ENCODE data around the gene MCF2L2.

DNA sequence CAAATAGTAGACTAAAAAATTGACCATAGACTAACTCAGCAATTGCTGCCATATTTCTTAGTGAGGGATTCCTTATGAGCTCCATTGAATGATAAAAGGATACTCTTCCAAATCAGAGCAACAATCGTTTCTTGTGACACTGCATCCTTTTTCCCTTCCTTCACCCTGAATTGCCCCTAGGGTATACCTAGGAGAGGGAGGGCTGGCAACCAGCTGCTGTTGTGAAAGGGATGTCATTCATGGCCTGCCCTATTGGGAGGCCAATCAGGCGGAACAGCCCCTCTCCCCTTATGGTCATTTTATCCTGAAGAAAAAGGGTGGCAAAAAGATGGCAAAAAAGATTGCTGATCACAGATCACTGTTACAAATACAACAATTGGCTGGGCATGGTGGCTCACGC is 149.0 kb downstream of the MCF2L2 start:
- TF ChIP-seq POLR2A (IDR thresholded peaks at IDR 0.05; ENCODE audit: extremely low read depth, insufficient read length): no peak
- TF ChIP-seq, protein P1, sequence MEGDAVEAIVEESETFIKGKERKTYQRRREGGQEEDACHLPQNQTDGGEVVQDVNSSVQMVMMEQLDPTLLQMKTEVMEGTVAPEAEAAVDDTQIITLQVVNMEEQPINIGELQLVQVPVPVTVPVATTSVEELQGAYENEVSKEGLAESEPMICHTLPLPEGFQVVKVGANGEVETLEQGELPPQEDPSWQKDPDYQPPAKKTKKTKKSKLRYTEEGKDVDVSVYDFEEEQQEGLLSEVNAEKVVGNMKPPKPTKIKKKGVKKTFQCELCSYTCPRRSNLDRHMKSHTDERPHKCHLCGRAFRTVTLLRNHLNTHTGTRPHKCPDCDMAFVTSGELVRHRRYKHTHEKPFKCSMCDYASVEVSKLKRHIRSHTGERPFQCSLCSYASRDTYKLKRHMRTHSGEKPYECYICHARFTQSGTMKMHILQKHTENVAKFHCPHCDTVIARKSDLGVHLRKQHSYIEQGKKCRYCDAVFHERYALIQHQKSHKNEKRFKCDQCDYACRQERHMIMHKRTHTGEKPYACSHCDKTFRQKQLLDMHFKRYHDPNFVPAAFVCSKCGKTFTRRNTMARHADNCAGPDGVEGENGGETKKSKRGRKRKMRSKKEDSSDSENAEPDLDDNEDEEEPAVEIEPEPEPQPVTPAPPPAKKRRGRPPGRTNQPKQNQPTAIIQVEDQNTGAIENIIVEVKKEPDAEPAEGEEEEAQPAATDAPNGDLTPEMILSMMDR (IDR thresholded peaks at IDR 0.05; ENCODE audit: low read depth, low read length): no peak
- TF ChIP-seq, protein P2, sequence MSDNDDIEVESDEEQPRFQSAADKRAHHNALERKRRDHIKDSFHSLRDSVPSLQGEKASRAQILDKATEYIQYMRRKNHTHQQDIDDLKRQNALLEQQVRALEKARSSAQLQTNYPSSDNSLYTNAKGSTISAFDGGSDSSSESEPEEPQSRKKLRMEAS (IDR thresholded peaks at IDR 0.05; ENCODE audit: low read depth, low read length): no peak

Measured in NB4 (cell line).